DOHH2 (cell line): ENCODE measurements around the gene GLS.

ENCODE experiments used
- H3F3A ChIP-seq: fragments of 200-600 bp; sonication (generic), shearing (Covaris generic); 2 replicates; pipeline ENCODE4 v1.6.0; 2016; ENCODE audit warnings: antibody characterized with exemption, mild to moderate bottlenecking; ENCODE audit not compliant: control insufficient read depth, insufficient read depth
- H3K27ac ChIP-seq: fragments of 200-600 bp; sonication (generic); 2 replicates; pipeline ENCODE4 v1.5.1; 2014; ENCODE audit warnings: low read depth, mild to moderate bottlenecking, low read length, moderate library complexity
- H3K27me3 ChIP-seq: fragments of 200-600 bp; sonication (generic); 2 replicates; pipeline ENCODE4 v1.6.1; 2014; ENCODE audit warnings: mild to moderate bottlenecking, low read length, mixed read lengths; ENCODE audit not compliant: control insufficient read depth
- H3K36me3 ChIP-seq: fragments of 200-600 bp; sonication (generic); 2 replicates; pipeline ENCODE4 v1.6.1; 2014; ENCODE audit warnings: mild to moderate bottlenecking, low read length, moderate library complexity, mixed read lengths; ENCODE audit not compliant: control insufficient read depth
- H3K4me1 ChIP-seq: fragments of 200-600 bp; sonication (generic); 2 replicates; pipeline ENCODE4 v1.6.1; 2014; ENCODE audit warnings: mild to moderate bottlenecking, low read length, mixed read lengths; ENCODE audit not compliant: control insufficient read depth
- H3K4me2 ChIP-seq: fragments of 200-600 bp; sonication (generic); 2 replicates; pipeline ENCODE4 v1.6.0; 2014; ENCODE audit warnings: mild to moderate bottlenecking, low read length, moderate library complexity
- H3K4me3 ChIP-seq: fragments of 200-600 bp; sonication (generic); 2 replicates; pipeline ENCODE4 v1.5.1; 2014; ENCODE audit warnings: mild to moderate bottlenecking, low read length, mixed read lengths
- H3K79me2 ChIP-seq: fragments of 200-600 bp; sonication (generic); 2 replicates; pipeline ENCODE4 v1.6.1; 2014; ENCODE audit warnings: mild to moderate bottlenecking, low read length, mixed read lengths; ENCODE audit not compliant: control insufficient read depth
- H3K9me2 ChIP-seq: fragments of 200-600 bp; sonication (generic); replicated peaks from 2 replicates; pipeline ENCODE4 v1.6.1; 2014; ENCODE audit warnings: mild to moderate bottlenecking, low read length, mixed read lengths; ENCODE audit not compliant: control insufficient read depth
- H3K9me3 ChIP-seq: fragments of 200-600 bp; sonication (generic); 2 replicates; pipeline ENCODE4 v1.6.1; 2014; ENCODE audit warnings: antibody characterized with exemption, low read length, mixed read lengths; ENCODE audit not compliant: control insufficient read depth, insufficient read depth
- H4K20me1 ChIP-seq: fragments of 200-600 bp; sonication (generic); 2 replicates; pipeline ENCODE4 v1.6.0; 2014; ENCODE audit warnings: low read depth, mild to moderate bottlenecking, antibody characterized with exemption, low read length, moderate library complexity; ENCODE audit not compliant: control insufficient read depth, insufficient read depth
- CTCF ChIP-seq: fragments of 200-600 bp; sonication (generic); IDR thresholded peaks from one replicate; pipeline ENCODE4 v1.5.1; 2014; ENCODE audit warnings: antibody characterized with exemption, mild to moderate bottlenecking, low read depth, low read length; ENCODE audit not compliant: poor library complexity, severe bottlenecking
- EZH2phosphoT487 ChIP-seq: fragments of 200-600 bp; sonication (generic); IDR thresholded peaks from 2 replicates; pipeline ENCODE4 v1.6.1; 2017; ENCODE audit warnings: borderline replicate concordance, mild to moderate bottlenecking, antibody characterized with exemption, low read length, moderate library complexity, mixed read lengths

Gene GLS

GRCh38 chr2:190978389-190979053, 97.9 kb downstream of the GLS start:
- Histone ChIP-seq H3K9me3 (no peaks in the 10 kb centered on the region), H4K20me1 (no peaks in the 10 kb centered on the region), H3K4me1 (no peaks in the 10 kb centered on the region), H3K79me2 (no peaks in the 10 kb centered on the region), H3K36me3 (no peaks in the 10 kb centered on the region), H3K4me2 (no peak overlapping the region), H3K27ac (no peak overlapping the region), H3F3A (no peaks in the 10 kb centered on the region), H3K4me3 (no peak overlapping the region), H3K27me3 (no peaks in the 10 kb centered on the region), H3K9me2 (no peaks in the 10 kb centered on the region)
- no peak for TF ChIP-seq CTCF
- TF ChIP-seq EZH2phosphoT487 = no peak

- H4K20me1 ChIP-seq = no peaks in the 10 kb centered on the region
- H3K4me1 ChIP-seq = no peaks in the 10 kb centered on the region
- no peaks in the 10 kb centered on the region for H3F3A ChIP-seq
- H3K36me3 ChIP-seq = no peaks in the 10 kb centered on the region
- H3K79me2 ChIP-seq = no peaks in the 10 kb centered on the region
- H3K4me3 ChIP-seq = no peak overlapping the region
- H3K27me3 ChIP-seq = no peaks in the 10 kb centered on the region
- H3K4me2 ChIP-seq = no peak overlapping the region
- no peaks in the 10 kb centered on the region for H3K9me3 ChIP-seq
- no peaks in the 10 kb centered on the region for H3K9me2 ChIP-seq
- TF ChIP-seq EZH2phosphoT487 (no peak), CTCF (no peak)
- no peak overlapping the region for H3K27ac ChIP-seq
Measured at GRCh38 chr2:190979906-190980629, 99.4 kb downstream of the GLS start.

GRCh38 chr2:190980630-190981209, 100.1 kb downstream of the GLS start:
- Histone ChIP-seq H3K4me3 (no peak overlapping the region), H3F3A (no peaks in the 10 kb centered on the region), H4K20me1 (no peaks in the 10 kb centered on the region), H3K79me2 (no peaks in the 10 kb centered on the region), H3K36me3 (no peaks in the 10 kb centered on the region), H3K9me3 (no peaks in the 10 kb centered on the region), H3K9me2 (no peaks in the 10 kb centered on the region), H3K4me2 (no peak overlapping the region), H3K4me1 (no peaks in the 10 kb centered on the region), H3K27ac (no peak overlapping the region), H3K27me3 (no peaks in the 10 kb centered on the region)
- TF ChIP-seq CTCF = no peak
- TF ChIP-seq EZH2phosphoT487 = no peak
